ENCODE data around the gene SLC29A1.

SLC29A1 gene

GRCh38 chr6:44185953-44186634 is 37.3 kb upstream of the SLC29A1 start:
- DNase-seq (ENCODE audit: low read depth, low spot score) = no peak
- no peak for TF ChIP-seq CTCF (IDR thresholded peaks at IDR 0.05; ENCODE audit: low read depth, low read length)
- H3K4me3 ChIP-seq (ENCODE audit: low read depth, low read length) = no peak overlapping the region
- in situ Hi-C loops (cut with HindIII; ENCODE audit: low sequenced_read_pairs) = no loop called here

GRCh38 chr6:44186635-44187025 is 36.8 kb upstream of the SLC29A1 start:
- no peak for TF ChIP-seq CTCF (IDR thresholded peaks at IDR 0.05; ENCODE audit: low read depth, low read length)
- no peak for DNase-seq (ENCODE audit: low read depth, low spot score)
- in situ Hi-C loops (cut with HindIII; ENCODE audit: low sequenced_read_pairs) = no loop called here
- no peak overlapping the region for H3K4me3 ChIP-seq (ENCODE audit: low read depth, low read length)

GRCh38 chr6:44188819-44189218 is 34.6 kb upstream of the SLC29A1 start:
- no peak overlapping the region for H3K4me3 ChIP-seq (ENCODE audit: low read depth, low read length)
- in situ Hi-C loops (cut with HindIII; ENCODE audit: low sequenced_read_pairs) = no loop called here
- no peak for TF ChIP-seq CTCF (IDR thresholded peaks at IDR 0.05; ENCODE audit: low read depth, low read length)
- DNase-seq (ENCODE audit: low read depth, low spot score) = no peak

- DNase-seq (ENCODE audit: low read depth, low spot score) = no peak
- TF ChIP-seq CTCF (IDR thresholded peaks at IDR 0.05; ENCODE audit: low read depth, low read length) = no peak
- in situ Hi-C loops (cut with HindIII; ENCODE audit: low sequenced_read_pairs) = no loop called here
- H3K4me3 ChIP-seq (ENCODE audit: low read depth, low read length) = no peak overlapping the region
Observed at GRCh38 chr6:44189257-44189656, 34.1 kb upstream of the SLC29A1 start.

- no peak for DNase-seq (ENCODE audit: low read depth, low spot score)
- in situ Hi-C loops (cut with HindIII; ENCODE audit: low sequenced_read_pairs) = no loop called here
- H3K4me3 ChIP-seq (ENCODE audit: low read depth, low read length) = no peak overlapping the region
- TF ChIP-seq CTCF (IDR thresholded peaks at IDR 0.05; ENCODE audit: low read depth, low read length) = no peak
Observed at GRCh38 chr6:44190715-44191114, 32.7 kb upstream of the SLC29A1 start.

GRCh38 chr6:44192428-44193041 is 30.9 kb upstream of the SLC29A1 start:
- no peak for TF ChIP-seq CTCF (IDR thresholded peaks at IDR 0.05; ENCODE audit: low read depth, low read length)
- no peak for DNase-seq (ENCODE audit: low read depth, low spot score)
- no peak overlapping the region for H3K4me3 ChIP-seq (ENCODE audit: low read depth, low read length)
- in situ Hi-C loops (cut with HindIII; ENCODE audit: low sequenced_read_pairs) = no loop called here

Measured in astrocyte of the spinal cord (primary cell).